Spleen (tissue), 11 donors: ENCODE results near the gene PPP4C. TPM values are rescaled to one million over a fixed set of nuclear protein-coding genes. Genes with fewer than 3 reads are reported as not detected.

Experiments
- DNase-seq: peaks from one replicate; pipeline ENCODE4 v3.0.0-alpha.2; 2020
- H3K27ac ChIP-seq, 8 donors: fragments of 200-600 bp; sonication (generic) in 7 of 8; 1 replicate in 4 of 8; 2 replicates in 4 of 8; pipeline versions ENCODE4 v1.5.0 to v1.8.0; 2016 to 2021; ENCODE audit warnings: inconsistent platforms in 4 of 8, mild to moderate bottlenecking in 4 of 8, moderate library complexity in 1 of 8
- H3K27me3 ChIP-seq, 7 donors: fragments of 200-600 bp; sonication (generic) in 6 of 7; replicated peaks in 1 of 7; 1 replicate in 4 of 7; 2 replicates in 3 of 7; pipeline versions ENCODE4 v1.5.0 to v1.8.0; 2016 to 2021; ENCODE audit warnings: inconsistent platforms in 3 of 7, mild to moderate bottlenecking in 1 of 7
- H3K36me3 ChIP-seq, 6 donors: fragments of 200-600 bp; sonication (generic) in 5 of 6; 1 replicate in 4 of 6; 2 replicates in 2 of 6; pipeline versions ENCODE4 v1.5.0 to v1.8.0; 2016 to 2021; ENCODE audit warnings: inconsistent platforms in 2 of 6
- H3K4me1 ChIP-seq, 6 donors: fragments of 200-600 bp; sonication (generic) in 5 of 6; 1 replicate in 3 of 6; 2 replicates in 3 of 6; pipeline versions ENCODE4 v1.5.0 to v1.8.0; 2016 to 2021; ENCODE audit warnings: inconsistent platforms in 3 of 6
- H3K4me3 ChIP-seq, 8 donors: fragments of 200-600 bp; sonication (generic) in 7 of 8; 1 replicate in 4 of 8; 2 replicates in 4 of 8; pipeline versions ENCODE4 v1.5.0 to v1.8.0; 2016 to 2021; ENCODE audit warnings: inconsistent platforms in 4 of 8, mild to moderate bottlenecking in 4 of 8, moderate library complexity in 2 of 8
- H3K9me3 ChIP-seq, 8 donors: fragments of 200-600 bp; sonication (generic) in 7 of 8; 1 replicate in 4 of 8; 2 replicates in 4 of 8; pipeline versions ENCODE4 v1.5.0 to v1.8.0; 2016 to 2021; ENCODE audit warnings: inconsistent platforms in 4 of 8
- POLR2A ChIP-seq, 3 donors: fragments of 450-650 bp; IDR thresholded peaks; one replicate each; pipeline ENCODE4 v1.5.1; 2017; ENCODE audit warnings: antibody characterized with exemption in 3 of 3, mild to moderate bottlenecking in 1 of 3
- POLR2AphosphoS5 ChIP-seq, 3 donors: sonication (generic); formaldehyde crosslinking; IDR thresholded peaks; one replicate each; pipeline ENCODE4 v1.5.1; 2017; ENCODE audit warnings: antibody characterized with exemption in 3 of 3
- WGBS, 5 donors: extraction: QIAGEN DNeasy Blood & Tissue Kit in 3 of 5; methylation state at CpG; one replicate each; pipeline versions ENCODE4 v1.1.5 to v1.1.7; 2013 to 2018; 5-methylcytosine and 5-hydroxymethylcytosine counted together
- intact Hi-C: fragments of 100-400 bp; cut with DNase I; formaldehyde crosslinking; loops from one replicate; pipeline ENCODE4 v1.15.0; 2023; ENCODE audit warnings: low total_unique reads
- polyA plus RNA-seq, 3 donors: library from polyadenylated mRNA; stranded (reverse); fragments of 200-250 nt; gene quantifications; one replicate each; pipeline ENCODE4 v1.2.1, GENCODE V29; 2013
- total RNA-seq, 7 donors: library from RNA; depleted of rRNA in 3 of 7; stranded (reverse); fragments of >200 nt in 3 of 7; fragmentation: NEBNext Ultra II Directional in 4 of 7; extraction: Animal tissue kit (Norgen Biotek cat#: 25700) in 4 of 7; gene quantifications; one replicate each; pipeline versions ENCODE4 v1.1.0 to v1.2.1, GENCODE V29; 2016 to 2021
- TF ChIP-seq, protein P1 (sequence below), 11 experiments: fragments of 200-600 bp in 7 of 11; fragments of 450-650 bp in 4 of 11; sonication (generic) in 4 of 11; IDR thresholded peaks in 8 of 11; conservative IDR thresholded peaks in 3 of 11; 1 replicate in 7 of 11; 2 replicates in 4 of 11; pipeline versions ENCODE4 v1.4.0 to v1.8.0; 2016 to 2021; ENCODE audit warnings: antibody characterized with exemption in 11 of 11, inconsistent platforms in 4 of 11, mild to moderate bottlenecking in 1 of 11
- donor health status: healthy with polysubstance abuse.
- donor health status: DM: no; HTN: no; CAD: no; lungs with moderate emphysema.
- donor health status: DM: no; HTN: no; CAD: no.
- donor health status: Bipolar disorder and iron deficiency.
- donor health status: healthy.
- donor health status: DM: no; HTN: no; CAD: no.
- donor health status: DM: yes; HTN: yes; CAD: no.

PPP4C gene
- total and polyA plus RNA-seq, 10 donors: 43.9 to 128 (median 76.1) TPM

DNA sequence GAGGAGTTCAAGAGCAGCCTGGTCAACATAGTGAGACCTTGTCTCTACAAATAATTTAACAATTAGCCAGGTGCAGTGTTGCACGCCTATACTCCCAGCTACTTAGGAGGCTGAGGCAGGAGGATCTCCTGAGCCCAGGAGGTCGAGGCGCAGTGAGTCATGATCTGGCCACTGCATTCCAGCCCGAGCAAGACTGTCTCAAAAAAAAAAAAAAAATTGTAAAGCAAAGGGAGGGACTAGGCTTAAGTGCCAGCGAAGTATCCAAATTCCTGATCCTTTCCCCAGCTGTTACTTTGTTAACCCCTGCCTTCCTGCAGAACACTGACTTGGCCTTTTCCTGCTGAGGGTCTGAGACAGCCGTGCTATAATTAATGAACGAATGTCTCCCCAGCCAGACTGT lies 34.9 kb downstream of the PPP4C start:
- Histone ChIP-seq H3K4me1 (peaks cover 0 to 33% (median 9%) of the 10 kb centered on the region in 6 donors), H3K27ac (no peak overlapping the region), H3K9me3 (no peaks in the 10 kb centered on the region), H3K36me3 (peaks cover 0 to 100% (median 66%) of the 10 kb centered on the region in 6 donors), H3K27me3 (no peaks in the 10 kb centered on the region), H3K4me3 (no peak overlapping the region)
- TF ChIP-seq POLR2A (IDR thresholded peaks at IDR 0.05): no peak
- WGBS, 5 donors: 70 to 91% (median 82%) methylated on average over 7 of the region's 7 CpGs
- intact Hi-C loops: no loop called here
- no peak for DNase-seq

DNA sequence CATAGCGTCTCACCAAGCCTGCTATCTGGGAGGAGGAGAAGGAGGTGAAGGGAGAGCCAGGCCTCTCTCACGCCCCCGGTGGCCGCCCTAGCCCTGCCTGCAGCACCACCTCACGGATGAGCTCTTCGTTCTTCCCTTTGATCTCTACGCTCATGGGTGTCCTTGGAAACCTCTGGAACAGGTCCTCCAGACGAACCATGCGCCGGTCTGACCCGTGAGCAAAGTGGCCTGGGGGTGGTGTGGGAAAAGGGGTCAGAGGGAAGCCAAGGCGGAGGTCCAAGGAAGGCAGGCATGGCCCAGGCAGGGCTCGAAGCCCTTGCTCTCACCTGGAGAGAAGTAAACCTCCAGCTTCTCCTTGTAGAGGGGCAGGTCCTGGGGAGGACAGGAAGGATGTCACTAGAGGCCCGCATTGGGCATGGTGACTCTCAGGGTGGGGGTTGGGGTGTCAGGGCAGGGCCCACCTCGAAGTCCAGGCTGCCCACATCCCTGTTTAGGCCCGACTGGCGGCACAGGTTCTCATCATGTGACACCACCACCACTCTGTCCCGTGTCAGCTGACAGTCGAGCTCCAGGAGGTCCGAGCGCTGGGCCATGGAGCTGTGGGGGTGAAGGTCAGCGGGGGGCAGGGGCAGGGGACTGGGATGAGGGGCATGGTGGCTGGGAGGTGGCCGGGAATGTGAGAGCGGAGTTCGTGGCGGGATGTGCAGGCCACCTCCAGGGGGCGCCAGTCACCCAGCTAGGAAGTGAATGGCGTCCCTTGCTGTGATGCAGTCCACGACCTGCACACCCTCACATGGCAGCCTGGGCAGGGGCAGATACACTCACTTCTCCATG lies 36.6 kb downstream of the PPP4C start:
- no peak overlapping the region for H3K4me3 ChIP-seq
- no peaks in the 10 kb centered on the region for H3K9me3 ChIP-seq
- WGBS, 5 donors: 76 to 87% (median 81%) methylated on average over 23 to 29 of the region's 29 CpGs
- peak overlapping the region in 3 of 8 donors; percentile 5 to 36 (median 13) for H3K27ac ChIP-seq
- TF ChIP-seq, protein P1, sequence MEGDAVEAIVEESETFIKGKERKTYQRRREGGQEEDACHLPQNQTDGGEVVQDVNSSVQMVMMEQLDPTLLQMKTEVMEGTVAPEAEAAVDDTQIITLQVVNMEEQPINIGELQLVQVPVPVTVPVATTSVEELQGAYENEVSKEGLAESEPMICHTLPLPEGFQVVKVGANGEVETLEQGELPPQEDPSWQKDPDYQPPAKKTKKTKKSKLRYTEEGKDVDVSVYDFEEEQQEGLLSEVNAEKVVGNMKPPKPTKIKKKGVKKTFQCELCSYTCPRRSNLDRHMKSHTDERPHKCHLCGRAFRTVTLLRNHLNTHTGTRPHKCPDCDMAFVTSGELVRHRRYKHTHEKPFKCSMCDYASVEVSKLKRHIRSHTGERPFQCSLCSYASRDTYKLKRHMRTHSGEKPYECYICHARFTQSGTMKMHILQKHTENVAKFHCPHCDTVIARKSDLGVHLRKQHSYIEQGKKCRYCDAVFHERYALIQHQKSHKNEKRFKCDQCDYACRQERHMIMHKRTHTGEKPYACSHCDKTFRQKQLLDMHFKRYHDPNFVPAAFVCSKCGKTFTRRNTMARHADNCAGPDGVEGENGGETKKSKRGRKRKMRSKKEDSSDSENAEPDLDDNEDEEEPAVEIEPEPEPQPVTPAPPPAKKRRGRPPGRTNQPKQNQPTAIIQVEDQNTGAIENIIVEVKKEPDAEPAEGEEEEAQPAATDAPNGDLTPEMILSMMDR (IDR thresholded peaks at IDR 0.05 in 8 of 11, conservative IDR thresholded peaks at IDR 0.05 in 3 of 11): peak; percentile 24 to 79 (median 71)
- peak in 2 of 3 donors; percentile 51 to 71 for TF ChIP-seq POLR2AphosphoS5 (IDR thresholded peaks at IDR 0.05)
- TF ChIP-seq POLR2A (IDR thresholded peaks at IDR 0.05): no peak
- intact Hi-C loops: no loop called here
- peaks cover 0 to 33% (median 9%) of the 10 kb centered on the region in 6 donors for H3K4me1 ChIP-seq
- H3K36me3 ChIP-seq: peaks cover 0 to 100% (median 73%) of the 10 kb centered on the region in 6 donors
- no peaks in the 10 kb centered on the region for H3K27me3 ChIP-seq
- peak; percentile 89 for DNase-seq

DNA sequence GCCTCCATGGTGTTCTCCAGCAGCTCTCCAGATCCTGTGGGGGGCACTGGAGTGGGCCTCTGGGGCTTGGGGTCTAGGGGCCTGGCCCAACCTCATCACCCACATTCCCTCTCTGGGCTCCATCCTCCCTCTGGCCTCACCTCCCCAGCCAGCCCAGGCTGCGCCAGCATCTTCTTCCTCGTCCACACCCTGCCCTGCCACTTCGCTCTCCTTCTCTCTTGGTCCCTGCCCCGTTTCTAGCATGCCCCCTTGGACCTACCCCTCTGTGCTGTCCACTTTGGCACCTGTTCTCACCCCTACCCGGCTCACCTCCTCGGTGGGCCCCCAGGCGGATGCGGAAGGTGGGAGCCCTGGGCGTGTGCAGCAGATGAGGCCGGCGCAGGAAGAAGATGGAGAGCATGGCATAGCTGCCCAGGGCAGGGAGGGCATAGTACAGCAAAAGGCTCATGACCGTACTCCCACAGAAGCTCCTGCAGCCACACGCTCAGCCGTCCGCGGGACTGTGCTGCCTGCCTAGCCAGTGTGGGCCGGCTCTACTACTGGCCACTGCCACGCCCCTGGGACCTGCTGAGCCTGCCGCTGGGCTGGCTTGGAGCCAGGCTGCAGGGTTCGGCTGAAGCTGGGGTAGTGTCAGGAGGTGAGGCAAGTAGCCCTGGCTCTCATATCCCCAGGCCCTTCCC lies 37.4 kb downstream of the PPP4C start, which contains the start of gene GDPD3:
Gene GDPD3, minus strand, starts transcription at position 507 of the 680 bp plus-strand sequence. Its CDS starts 59 bp downstream, at position 448.
- H3K4me3 ChIP-seq: no peak within 1 kb of the TSS
- peak within 1 kb of the TSS in 3 of 8 donors; percentile 5 to 36 (median 13) for H3K27ac ChIP-seq
- TF ChIP-seq, protein P1 (IDR thresholded peaks at IDR 0.05 in 8 of 11, conservative IDR thresholded peaks at IDR 0.05 in 3 of 11): peak in 1 of 11 experiments; percentile 1
- TF ChIP-seq POLR2AphosphoS5 (IDR thresholded peaks at IDR 0.05) (peak in 2 of 3 donors; percentile 7 to 41), POLR2A (IDR thresholded peaks at IDR 0.05) (no peak)
- H3K36me3 ChIP-seq: peaks cover 0 to 100% (median 73%) of the 10 kb centered on the region in 6 donors
- 86 to 90% (median 89%) methylated on average over 20 of the region's 20 CpGs for WGBS, 5 donors
- H3K4me1 ChIP-seq: peaks cover 0 to 33% (median 9%) of the 10 kb centered on the region in 6 donors
- no peaks in the 10 kb centered on the region for H3K9me3 ChIP-seq
- no peaks in the 10 kb centered on the region for H3K27me3 ChIP-seq
- no peak for DNase-seq
- intact Hi-C loops: no loop called here

DNA sequence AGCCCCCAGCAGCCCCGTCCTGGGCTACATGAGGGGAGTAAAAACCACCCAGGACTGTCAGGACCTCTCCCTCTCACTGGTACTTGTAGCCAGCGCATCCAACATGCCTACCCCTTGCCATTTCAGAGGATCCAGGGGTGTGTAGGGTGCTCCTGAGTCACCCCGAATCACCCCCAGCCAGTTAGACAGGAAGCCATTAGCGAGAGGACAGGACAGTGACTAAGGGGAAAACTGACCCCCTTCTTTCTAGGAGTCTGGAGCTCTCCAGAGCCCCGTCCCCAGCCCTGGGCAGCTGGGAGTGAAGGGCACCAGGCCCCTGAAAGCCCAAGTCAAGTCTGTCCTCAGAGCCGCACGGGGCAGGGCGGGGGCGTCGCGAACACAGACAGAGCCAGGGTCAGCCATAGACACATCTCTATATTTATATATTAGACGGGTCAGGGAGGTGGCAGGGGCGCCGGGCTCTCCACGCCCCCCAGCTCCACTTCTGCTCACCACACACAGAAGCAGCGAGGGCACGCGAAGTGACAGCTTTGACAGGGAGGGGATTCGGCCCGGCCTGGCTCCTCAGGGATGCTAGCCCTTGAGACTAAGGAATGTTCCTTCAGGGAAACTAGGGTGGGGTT lies 38.0 kb downstream of the PPP4C start:
- Histone ChIP-seq H3K36me3 (peaks cover 0 to 100% (median 75%) of the 10 kb centered on the region in 6 donors), H3K9me3 (no peaks in the 10 kb centered on the region), H3K27me3 (no peaks in the 10 kb centered on the region), H3K27ac (peak overlapping the region in 2 of 8 donors; percentile 5 to 36), H3K4me1 (peaks cover 0 to 33% (median 9%) of the 10 kb centered on the region in 6 donors), H3K4me3 (no peak overlapping the region)
- DNase-seq: no peak
- intact Hi-C loops: no loop called here
- TF ChIP-seq POLR2AphosphoS5 (IDR thresholded peaks at IDR 0.05): peak in 1 of 3 donors; percentile 16
- TF ChIP-seq POLR2A (IDR thresholded peaks at IDR 0.05): no peak
- 90 to 95% (median 92%) methylated on average over 12 to 20 of the region's 20 CpGs for WGBS, 5 donors
